NCI-H510A (cell line): ENCODE data around the gene CALB2.

Experiments used
- DNase-seq: peaks from one replicate; lab custom pipeline; 2025; lab: John Stamatoyannopoulos, UW

Gene CALB2

DNA sequence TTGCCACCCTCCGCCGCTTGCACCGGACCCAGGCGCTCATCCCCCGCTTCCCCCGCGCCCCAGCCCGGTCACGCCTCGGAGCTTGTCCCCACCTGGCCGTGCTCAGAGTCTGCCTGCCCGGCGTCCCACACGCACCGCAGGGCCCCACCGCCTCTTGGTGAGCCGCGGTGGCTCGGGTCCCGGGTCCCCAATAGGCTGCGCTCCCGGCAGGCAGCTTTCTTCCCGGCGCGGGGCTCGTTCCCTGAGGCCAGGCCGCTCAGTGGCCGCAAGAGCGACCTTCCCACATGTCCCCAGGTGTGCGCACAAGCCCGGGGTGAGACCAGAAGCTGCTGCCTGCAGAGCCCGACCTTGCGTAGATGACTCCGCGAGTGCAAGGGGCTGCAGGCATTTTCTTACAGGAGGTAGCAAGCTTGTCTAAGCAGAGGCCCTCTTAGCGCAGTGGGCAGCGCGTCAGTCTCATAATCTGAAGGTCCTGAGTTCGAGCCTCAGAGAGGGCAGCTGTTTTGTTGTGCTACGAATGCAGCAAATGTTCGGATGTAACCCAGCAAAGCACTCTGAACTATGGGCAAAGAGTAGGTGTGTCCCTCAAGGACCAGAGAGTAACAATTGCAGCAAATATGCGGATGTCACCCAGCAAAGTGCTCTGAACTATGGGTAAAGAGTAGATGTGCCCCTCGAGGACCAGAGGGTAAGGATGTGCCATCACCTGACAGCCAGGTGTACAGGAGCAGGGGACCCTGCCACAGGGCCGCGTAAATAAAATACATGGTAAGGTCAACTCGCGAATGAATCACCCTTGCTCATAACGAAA lies 67.8 kb downstream of the CALB2 start:
- DNase-seq: no peak

- DNase-seq: no peak
These were observed 68.5 kb downstream of the CALB2 start for GRCh38 chr16:71426880-71427615.

DNA sequence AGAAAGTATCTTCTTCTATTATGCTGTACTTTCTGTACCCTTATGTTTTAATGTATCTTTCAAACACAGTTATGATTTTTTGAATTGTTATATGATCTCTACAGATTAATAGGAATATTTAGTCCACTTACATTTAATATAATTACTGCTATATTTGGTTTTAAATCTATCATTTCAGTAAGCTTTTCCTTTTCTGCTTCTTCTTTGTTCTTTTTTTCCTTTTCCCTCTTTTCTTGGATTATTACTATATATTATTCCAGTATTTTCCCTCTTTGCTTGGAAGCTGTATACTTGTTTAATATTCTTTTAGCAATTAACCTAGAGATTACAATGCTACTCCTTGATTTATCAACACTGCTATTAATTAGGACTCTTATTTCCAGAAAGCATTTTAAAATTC lies 69.9 kb downstream of the CALB2 start:
- DNase-seq: no peak

DNA sequence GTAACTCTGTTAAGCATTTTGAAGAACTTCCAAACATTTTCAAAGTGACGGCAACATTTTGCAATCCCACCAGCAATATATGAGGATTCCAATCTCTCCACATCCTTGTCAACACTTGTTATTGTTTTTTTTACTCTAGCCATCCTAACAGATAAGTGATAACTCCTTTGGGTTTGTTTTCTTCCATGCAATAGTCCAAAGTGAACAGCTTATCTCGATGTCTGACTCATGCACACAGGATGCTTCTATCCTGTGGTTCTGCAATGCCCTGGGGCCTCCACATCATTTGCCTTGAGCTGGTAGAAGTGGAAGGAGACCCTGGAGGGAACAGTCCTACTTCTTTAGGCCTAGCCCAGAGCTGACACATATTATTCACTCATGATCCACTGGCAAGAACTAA lies 70.4 kb downstream of the CALB2 start:
- DNase-seq: no peak

DNA sequence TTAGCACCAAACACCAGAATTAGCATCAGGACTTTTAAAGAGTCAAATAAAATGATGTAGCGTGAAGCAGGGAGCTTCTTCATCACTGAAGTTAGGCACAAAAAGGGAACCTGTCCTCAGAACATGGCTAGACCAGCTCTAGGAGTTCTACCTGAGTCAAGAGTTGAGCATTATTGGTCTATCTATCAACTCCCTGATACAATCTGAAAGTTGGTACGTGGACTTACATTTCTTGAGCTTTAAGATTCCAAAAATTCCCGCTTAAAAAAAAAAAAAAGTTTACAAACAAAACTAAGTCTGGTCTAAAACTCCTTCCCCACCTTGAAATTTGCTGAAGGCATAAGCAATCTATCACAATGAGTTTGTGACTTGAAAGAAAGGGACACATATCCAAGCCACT lies 71.1 kb downstream of the CALB2 start:
- no peak for DNase-seq

DNA sequence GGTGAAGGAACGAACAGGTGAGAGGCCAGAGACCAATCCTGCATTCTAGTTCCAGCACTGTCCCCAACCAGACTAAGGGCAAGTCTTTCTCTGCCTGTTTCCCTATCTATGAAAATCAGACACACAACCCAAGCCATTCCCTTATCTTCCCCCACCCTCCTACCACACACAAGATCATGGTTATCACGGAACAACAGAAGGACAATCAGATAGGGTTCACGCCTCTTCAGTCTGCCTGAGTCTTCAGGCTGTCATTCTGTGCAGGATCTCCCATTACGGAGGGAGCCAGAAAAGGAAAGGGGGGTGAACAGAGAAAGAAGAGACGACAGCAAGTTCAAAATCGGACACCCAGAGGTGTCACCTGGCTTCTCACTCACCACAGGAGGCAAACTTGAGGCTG lies 72.2 kb downstream of the CALB2 start:
- no peak for DNase-seq

- DNase-seq: no peak
These were observed 72.7 kb downstream of the CALB2 start for GRCh38 chr16:71431176-71431575.

- DNase-seq: no peak
These were observed 73.5 kb downstream of the CALB2 start for GRCh38 chr16:71431991-71432390.

DNA sequence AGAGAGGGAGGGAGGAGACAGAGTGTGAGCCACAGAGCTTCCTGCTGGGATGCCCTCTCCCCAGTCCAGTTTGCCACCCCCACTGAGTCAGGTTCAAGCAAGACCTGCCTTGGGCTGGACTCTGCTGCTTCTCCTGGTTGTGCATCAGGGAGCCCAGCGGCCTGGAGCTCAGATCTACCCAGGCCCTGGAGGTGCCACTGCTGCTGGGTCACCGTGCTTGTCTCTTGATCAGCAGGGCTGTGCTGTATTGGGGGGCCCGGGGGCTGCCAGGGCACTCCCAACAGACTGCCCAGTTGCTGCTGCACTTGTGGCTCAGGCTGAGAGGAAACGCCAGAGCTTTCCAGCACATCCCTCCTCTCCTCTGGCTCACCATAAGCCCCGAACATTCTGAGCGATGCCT lies 74.4 kb downstream of the CALB2 start:
- DNase-seq: no peak

GRCh38 chr16:71436473-71436872 lies 78.0 kb downstream of the CALB2 start:
- no peak for DNase-seq

DNA sequence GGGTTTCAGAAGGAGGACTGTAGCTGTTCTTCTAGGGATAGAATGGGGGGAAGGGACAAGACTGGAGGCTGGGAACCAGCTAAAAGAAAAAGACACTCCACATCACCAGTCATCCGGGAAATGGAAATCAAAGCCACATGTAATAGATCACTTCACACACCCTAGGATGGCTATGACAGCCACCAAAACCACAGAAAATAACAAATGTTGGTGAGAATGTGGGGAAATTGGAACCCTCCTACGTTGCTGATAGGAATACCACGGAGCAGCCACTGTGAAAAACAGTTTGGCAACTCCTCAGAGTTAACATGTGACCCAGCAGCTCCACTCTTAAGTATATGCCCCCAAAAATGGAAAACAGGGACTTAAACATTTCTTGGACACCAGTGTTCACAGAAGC lies 81.0 kb downstream of the CALB2 start:
- DNase-seq: no peak
